H9 (cell line): Measurements from ENCODE around the gene RAB11B. TPM values are rescaled to one million over a fixed set of nuclear protein-coding genes. Genes with fewer than 3 reads are reported as not detected.

Source experiments
- DNase-seq: peaks from one replicate; pipeline ENCODE4 v3.0.0-alpha.2; 2017
- H2AFZ ChIP-seq: one replicate; pipeline ENCODE4 v1.6.1; 2013; ENCODE audit warnings: mild to moderate bottlenecking, low read length, control low read depth, moderate library complexity
- H2AK5ac ChIP-seq: 2 replicates; pipeline ENCODE4 v1.6.1; 2013; ENCODE audit warnings: low read length, control low read depth, mixed read lengths; ENCODE audit not compliant: insufficient read length
- H2BK120ac ChIP-seq: one replicate; pipeline ENCODE4 v1.6.1; 2013; ENCODE audit warnings: low read depth, mild to moderate bottlenecking, low read length, control low read depth, inconsistent platforms; ENCODE audit not compliant: poor library complexity, severe bottlenecking
- H2BK12ac ChIP-seq: 2 replicates; pipeline ENCODE4 v1.6.1; 2013; ENCODE audit warnings: low read length, control low read depth, mixed read lengths, low read depth; ENCODE audit not compliant: insufficient read length
- H2BK15ac ChIP-seq: 2 replicates; pipeline ENCODE4 v1.6.1; 2013; ENCODE audit warnings: low read depth, low read length, control low read depth
- H2BK20ac ChIP-seq: one replicate; pipeline ENCODE4 v1.6.1; 2013; ENCODE audit warnings: low read depth, mild to moderate bottlenecking, low read length, control low read depth, inconsistent platforms; ENCODE audit not compliant: poor library complexity, severe bottlenecking
- H2BK5ac ChIP-seq: 2 replicates; pipeline ENCODE4 v1.6.1; 2013; ENCODE audit warnings: low read length, control low read depth, mixed read lengths; ENCODE audit not compliant: insufficient read length
- H3K14ac ChIP-seq: 2 replicates; pipeline ENCODE4 v1.6.1; 2013; ENCODE audit warnings: low read length, control low read depth; ENCODE audit not compliant: insufficient read depth
- H3K18ac ChIP-seq: 2 replicates; pipeline ENCODE4 v1.6.1; 2013; ENCODE audit warnings: low read depth, mild to moderate bottlenecking, mixed read lengths, low read length, control low read depth; ENCODE audit not compliant: insufficient read length
- H3K23ac ChIP-seq: 2 replicates; pipeline ENCODE4 v1.6.1; 2013; ENCODE audit warnings: low read length, control low read depth, mixed read lengths, low read depth; ENCODE audit not compliant: insufficient read length
- H3K23me2 ChIP-seq: 2 replicates; pipeline ENCODE4 v1.6.1; 2013; ENCODE audit warnings: low read depth, mild to moderate bottlenecking, mixed read lengths, low read length, control low read depth; ENCODE audit not compliant: insufficient read length, poor library complexity, severe bottlenecking
- H3K27ac ChIP-seq: 2 replicates; pipeline ENCODE4 v1.5.1; 2013; ENCODE audit warnings: low read length, control low read depth, mixed read lengths, low read depth; ENCODE audit not compliant: insufficient read length
- H3K27me3 ChIP-seq: 2 replicates; pipeline ENCODE4 v1.6.1; 2013; ENCODE audit warnings: low read length, control low read depth, inconsistent platforms; ENCODE audit not compliant: insufficient read depth
- H3K4ac ChIP-seq: 2 replicates; pipeline ENCODE4 v1.6.1; 2013; ENCODE audit warnings: low read depth, mild to moderate bottlenecking, control low read depth, inconsistent platforms, low read length, moderate library complexity
- H3K4me1 ChIP-seq: 2 replicates; pipeline ENCODE4 v1.6.1; 2013; ENCODE audit warnings: low read length, control low read depth, inconsistent platforms; ENCODE audit not compliant: insufficient read depth
- H3K4me2 ChIP-seq: 2 replicates; pipeline ENCODE4 v1.6.1; 2013; ENCODE audit warnings: low read length, control low read depth, mixed read lengths; ENCODE audit not compliant: insufficient read length, insufficient read depth
- H3K56ac ChIP-seq: 2 replicates; pipeline ENCODE4 v1.6.1; 2013; ENCODE audit warnings: low read depth, mild to moderate bottlenecking, mixed read lengths, low read length, control low read depth; ENCODE audit not compliant: insufficient read length
- H3K79me1 ChIP-seq: 2 replicates; pipeline ENCODE4 v1.6.1; 2013; ENCODE audit warnings: low read depth, mild to moderate bottlenecking, moderate library complexity, low read length, control low read depth, inconsistent platforms; ENCODE audit not compliant: insufficient read depth, poor library complexity, severe bottlenecking
- H3K79me2 ChIP-seq: 2 replicates; pipeline ENCODE4 v1.6.1; 2013; ENCODE audit warnings: low read length, control low read depth, inconsistent platforms; ENCODE audit not compliant: insufficient read depth
- H3K9ac ChIP-seq: 2 replicates; pipeline ENCODE4 v1.6.1; 2013; ENCODE audit warnings: low read length, control low read depth, mixed read lengths; ENCODE audit not compliant: insufficient read length; ENCODE audit errors: extremely low read depth
- H3K9me3 ChIP-seq: one replicate; pipeline ENCODE4 v1.6.1; 2013; ENCODE audit warnings: low read depth, low read length, inconsistent platforms; ENCODE audit not compliant: control insufficient read depth
- H3T11ph ChIP-seq: one replicate; pipeline ENCODE4 v1.6.1; 2013; ENCODE audit warnings: mild to moderate bottlenecking, low read length, control low read depth, inconsistent platforms
- H4K20me1 ChIP-seq: one replicate; pipeline ENCODE4 v1.6.1; 2013; ENCODE audit not compliant: control insufficient read depth, insufficient read length, insufficient read depth
- H4K5ac ChIP-seq: 2 replicates; pipeline ENCODE4 v1.6.1; 2013; ENCODE audit warnings: low read depth, mild to moderate bottlenecking, mixed read lengths, low read length, control low read depth; ENCODE audit not compliant: insufficient read length
- H4K8ac ChIP-seq: replicated peaks from 2 replicates; pipeline ENCODE4 v1.6.1; 2013; ENCODE audit warnings: low read length, control low read depth, mixed read lengths, low read depth; ENCODE audit not compliant: insufficient read length
- H4K91ac ChIP-seq: 2 replicates; pipeline ENCODE4 v1.6.1; 2013; ENCODE audit warnings: low read depth, mild to moderate bottlenecking, moderate library complexity, mixed read lengths, low read length, control low read depth; ENCODE audit not compliant: insufficient read length
- H3K27ac Mint-ChIP-seq, 3 experiments: 2 replicates in 2 of 3; 3 replicates in 1 of 3; pipeline ENCODE4 v1.8.0; 2020 to 2021; ENCODE audit warnings: mixed read lengths in 3 of 3, mild to moderate bottlenecking in 1 of 3, moderate library complexity in 1 of 3
- H3K27me3 Mint-ChIP-seq: 2 replicates; pipeline ENCODE4 v1.8.0; 2021; ENCODE audit warnings: low read depth, mild to moderate bottlenecking, moderate library complexity, mixed read lengths
- H3K36me3 Mint-ChIP-seq, 3 experiments: 2 replicates in 2 of 3; 3 replicates in 1 of 3; pipeline ENCODE4 v1.8.0; 2020 to 2021; ENCODE audit warnings: low read depth in 3 of 3, mixed read lengths in 3 of 3; ENCODE audit not compliant: insufficient read depth in 1 of 3
- H3K4me1 Mint-ChIP-seq, 2 experiments: 2 replicates each; pipeline ENCODE4 v1.8.0; 2020; ENCODE audit warnings: mixed read lengths in 2 of 2
- H3K4me3 Mint-ChIP-seq, 2 experiments: 2 replicates in 1 of 2; 3 replicates in 1 of 2; pipeline ENCODE4 v1.8.0; 2020 to 2021; ENCODE audit warnings: mild to moderate bottlenecking in 2 of 2, mixed read lengths in 2 of 2, moderate library complexity in 1 of 2
- H3K9me3 Mint-ChIP-seq, 2 experiments: 2 replicates in 1 of 2; 3 replicates in 1 of 2; pipeline ENCODE4 v1.8.0; 2020; ENCODE audit warnings: mild to moderate bottlenecking in 2 of 2, mixed read lengths in 2 of 2, moderate library complexity in 1 of 2
- WGBS: extraction: QIAGEN DNeasy Blood & Tissue Kit; methylation state at CpG from one replicate; pipeline ENCODE4 v1.1.7; 2013; ENCODE audit warnings: missing lambda C conversion rate, low lambda C conversion rate, mixed read lengths; ENCODE audit not compliant: insufficient read length; ENCODE audit errors: extremely low coverage; 5-methylcytosine and 5-hydroxymethylcytosine counted together
- total RNA-seq: library from RNA; stranded (reverse); gene quantifications from 2 replicates; pipeline ENCODE4 v1.2.1, GENCODE V29; 2021
- TF ChIP-seq, protein P1 (sequence below): fragments of 200-600 bp; sonication (generic); conservative IDR thresholded peaks from 3 replicates; pipeline ENCODE4 v1.8.0; 2021; ENCODE audit warnings: antibody characterized with exemption, mild to moderate bottlenecking

The RAB11B gene
- total RNA-seq, 1 experiment from 2014 or later: 106 TPM

- Histone ChIP-seq H4K91ac (no peak overlapping the region), H3K79me2 (peaks cover 14% of the 10 kb centered on the region; the same call in 1 of the 2 replicates), H3K9ac (no peak overlapping the region), H2AFZ (no peak overlapping the region), H2AK5ac (no peak overlapping the region), H3K4ac (no peak overlapping the region), H2BK12ac (no peak overlapping the region), H3K23me2 (no peaks in the 10 kb centered on the region), H3T11ph (no peak overlapping the region), H3K18ac (no peak overlapping the region), H4K5ac (no peak overlapping the region), H2BK15ac (no peak overlapping the region), H2BK20ac (no peak overlapping the region), H3K27ac (no peak overlapping the region), H3K79me1 (no peaks in the 10 kb centered on the region), H3K4me2 (no peak overlapping the region), H2BK120ac (no peak overlapping the region), H4K8ac (no peak overlapping the region), H3K9me3 (no peaks in the 10 kb centered on the region), H3K27me3 (no peaks in the 10 kb centered on the region), H3K14ac (no peak overlapping the region), H3K4me1 (no peaks in the 10 kb centered on the region), H3K23ac (no peak overlapping the region), H2BK5ac (no peak overlapping the region), H4K20me1 (no peaks in the 10 kb centered on the region), H3K56ac (no peak overlapping the region)
- Mint-ChIP-seq H3K4me3 (no peak overlapping the region), H3K9me3 (no peaks in the 10 kb centered on the region; a peak in 1 of 5 replicates), H3K27ac (no peak overlapping the region), H3K27me3 (no peaks in the 10 kb centered on the region), H3K4me1 (peaks cover 6 to 16% of the 10 kb centered on the region in 2 experiments), H3K36me3 (peaks cover 5 to 7% (median 5%) of the 10 kb centered on the region in 3 experiments; a peak in 5 of 7 replicates)
- TF ChIP-seq, protein P1, sequence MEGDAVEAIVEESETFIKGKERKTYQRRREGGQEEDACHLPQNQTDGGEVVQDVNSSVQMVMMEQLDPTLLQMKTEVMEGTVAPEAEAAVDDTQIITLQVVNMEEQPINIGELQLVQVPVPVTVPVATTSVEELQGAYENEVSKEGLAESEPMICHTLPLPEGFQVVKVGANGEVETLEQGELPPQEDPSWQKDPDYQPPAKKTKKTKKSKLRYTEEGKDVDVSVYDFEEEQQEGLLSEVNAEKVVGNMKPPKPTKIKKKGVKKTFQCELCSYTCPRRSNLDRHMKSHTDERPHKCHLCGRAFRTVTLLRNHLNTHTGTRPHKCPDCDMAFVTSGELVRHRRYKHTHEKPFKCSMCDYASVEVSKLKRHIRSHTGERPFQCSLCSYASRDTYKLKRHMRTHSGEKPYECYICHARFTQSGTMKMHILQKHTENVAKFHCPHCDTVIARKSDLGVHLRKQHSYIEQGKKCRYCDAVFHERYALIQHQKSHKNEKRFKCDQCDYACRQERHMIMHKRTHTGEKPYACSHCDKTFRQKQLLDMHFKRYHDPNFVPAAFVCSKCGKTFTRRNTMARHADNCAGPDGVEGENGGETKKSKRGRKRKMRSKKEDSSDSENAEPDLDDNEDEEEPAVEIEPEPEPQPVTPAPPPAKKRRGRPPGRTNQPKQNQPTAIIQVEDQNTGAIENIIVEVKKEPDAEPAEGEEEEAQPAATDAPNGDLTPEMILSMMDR: no peak
- DNase-seq: no peak
- WGBS: no CpG with 5 or more reads among the region's 11 CpGs
These were observed 1.9 kb downstream of the RAB11B start for GRCh38 chr19:8392017-8392591.
